ENCODE data around the gene EHHADH.
A peak's percentile ranks its signal among the peaks of the same experiment; 100 is the strongest.

Gene EHHADH

DNA sequence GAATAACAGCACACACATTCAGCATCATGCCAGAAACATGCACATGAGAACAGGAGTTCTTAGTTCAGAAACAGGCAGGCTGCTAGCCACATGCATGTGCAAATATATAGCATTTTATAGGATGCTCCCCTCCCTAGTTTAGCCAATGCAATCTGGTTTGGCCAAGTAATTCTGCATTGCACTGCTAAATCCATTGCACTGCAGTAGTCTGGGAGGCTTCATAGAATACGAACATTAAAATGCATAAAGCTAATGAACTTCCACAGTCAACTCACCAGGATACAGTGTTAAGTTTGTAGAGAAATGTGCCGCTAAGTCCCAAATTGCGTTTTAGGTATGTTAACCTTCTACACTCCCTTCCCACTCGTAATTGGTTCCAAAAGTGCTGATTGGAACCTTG, 41.8 kb downstream of the EHHADH start:
- DNase-seq (ENCODE audit: low read depth), result no peak
- TF ChIP-seq MYC (IDR thresholded peaks at IDR 0.05; ENCODE audit: low read depth, low read length), result no peak
- no peak overlapping the region for H3K4me3 ChIP-seq (ENCODE audit: low read depth, low read length)

DNA sequence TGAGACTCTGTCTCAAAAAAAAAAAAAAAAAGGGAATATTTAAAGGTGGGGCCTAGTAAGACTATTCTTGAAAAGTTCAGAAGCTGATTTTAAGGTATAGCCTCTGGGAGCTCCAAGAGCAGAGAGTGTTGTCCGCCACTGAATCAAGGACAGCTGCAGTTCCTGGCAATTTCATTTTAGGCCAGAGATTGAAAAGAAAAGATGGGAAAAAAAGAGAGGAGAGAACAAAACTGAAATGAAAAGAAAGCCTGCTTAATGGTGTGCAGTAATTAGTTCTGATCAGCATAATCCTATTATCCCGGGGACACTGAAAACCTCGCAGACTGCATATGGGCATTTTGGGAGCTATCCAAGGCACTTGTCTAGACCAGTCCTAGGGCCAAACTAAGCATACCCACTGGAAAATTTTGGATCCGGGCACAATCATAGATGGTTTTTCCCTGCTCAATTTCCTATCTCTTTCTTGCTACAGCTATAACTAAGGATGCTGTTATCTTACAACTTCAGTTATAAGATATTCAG, 43.2 kb downstream of the EHHADH start:
- H3K4me3 ChIP-seq (ENCODE audit: low read depth, low read length), result no peak overlapping the region
- no peak for DNase-seq (ENCODE audit: low read depth)
- TF ChIP-seq POLR2A (IDR thresholded peaks at IDR 0.05; ENCODE audit: extremely low read depth, insufficient read length) (no peak), MYC (IDR thresholded peaks at IDR 0.05; ENCODE audit: low read depth, low read length) (no peak)
- TF ChIP-seq, protein P1, sequence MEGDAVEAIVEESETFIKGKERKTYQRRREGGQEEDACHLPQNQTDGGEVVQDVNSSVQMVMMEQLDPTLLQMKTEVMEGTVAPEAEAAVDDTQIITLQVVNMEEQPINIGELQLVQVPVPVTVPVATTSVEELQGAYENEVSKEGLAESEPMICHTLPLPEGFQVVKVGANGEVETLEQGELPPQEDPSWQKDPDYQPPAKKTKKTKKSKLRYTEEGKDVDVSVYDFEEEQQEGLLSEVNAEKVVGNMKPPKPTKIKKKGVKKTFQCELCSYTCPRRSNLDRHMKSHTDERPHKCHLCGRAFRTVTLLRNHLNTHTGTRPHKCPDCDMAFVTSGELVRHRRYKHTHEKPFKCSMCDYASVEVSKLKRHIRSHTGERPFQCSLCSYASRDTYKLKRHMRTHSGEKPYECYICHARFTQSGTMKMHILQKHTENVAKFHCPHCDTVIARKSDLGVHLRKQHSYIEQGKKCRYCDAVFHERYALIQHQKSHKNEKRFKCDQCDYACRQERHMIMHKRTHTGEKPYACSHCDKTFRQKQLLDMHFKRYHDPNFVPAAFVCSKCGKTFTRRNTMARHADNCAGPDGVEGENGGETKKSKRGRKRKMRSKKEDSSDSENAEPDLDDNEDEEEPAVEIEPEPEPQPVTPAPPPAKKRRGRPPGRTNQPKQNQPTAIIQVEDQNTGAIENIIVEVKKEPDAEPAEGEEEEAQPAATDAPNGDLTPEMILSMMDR (IDR thresholded peaks at IDR 0.05; ENCODE audit: low read depth, low read length), result no peak
- TF ChIP-seq, protein P2, sequence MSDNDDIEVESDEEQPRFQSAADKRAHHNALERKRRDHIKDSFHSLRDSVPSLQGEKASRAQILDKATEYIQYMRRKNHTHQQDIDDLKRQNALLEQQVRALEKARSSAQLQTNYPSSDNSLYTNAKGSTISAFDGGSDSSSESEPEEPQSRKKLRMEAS (IDR thresholded peaks at IDR 0.05; ENCODE audit: low read depth, low read length), result no peak

DNA sequence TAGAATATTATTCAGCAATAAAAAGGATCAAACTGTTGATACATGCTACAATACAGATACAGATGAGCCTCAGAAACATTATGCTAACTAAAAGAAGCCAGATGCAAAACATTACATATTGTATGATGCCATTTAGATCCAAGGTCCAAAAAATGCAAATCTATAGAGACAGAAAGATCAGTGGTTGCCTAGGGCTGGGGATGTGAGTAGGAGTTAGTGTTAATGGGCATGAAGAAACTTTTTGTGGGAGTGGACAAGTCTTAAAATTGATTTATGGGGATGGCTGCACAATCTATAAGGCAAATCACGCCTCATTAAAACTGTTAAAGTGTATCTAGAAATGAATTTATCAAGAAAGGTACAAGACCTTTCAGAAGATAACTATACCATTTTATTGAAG, 45.0 kb downstream of the EHHADH start:
- DNase-seq (ENCODE audit: low read depth), result no peak
- no peak overlapping the region for H3K4me3 ChIP-seq (ENCODE audit: low read depth, low read length)
- TF ChIP-seq POLR2A (IDR thresholded peaks at IDR 0.05; ENCODE audit: extremely low read depth, insufficient read length), result no peak
- TF ChIP-seq, protein P1 (IDR thresholded peaks at IDR 0.05; ENCODE audit: low read depth, low read length), result no peak
- no peak for TF ChIP-seq MYC (IDR thresholded peaks at IDR 0.05; ENCODE audit: low read depth, low read length)
- TF ChIP-seq, protein P2 (IDR thresholded peaks at IDR 0.05; ENCODE audit: low read depth, low read length), result no peak

DNA sequence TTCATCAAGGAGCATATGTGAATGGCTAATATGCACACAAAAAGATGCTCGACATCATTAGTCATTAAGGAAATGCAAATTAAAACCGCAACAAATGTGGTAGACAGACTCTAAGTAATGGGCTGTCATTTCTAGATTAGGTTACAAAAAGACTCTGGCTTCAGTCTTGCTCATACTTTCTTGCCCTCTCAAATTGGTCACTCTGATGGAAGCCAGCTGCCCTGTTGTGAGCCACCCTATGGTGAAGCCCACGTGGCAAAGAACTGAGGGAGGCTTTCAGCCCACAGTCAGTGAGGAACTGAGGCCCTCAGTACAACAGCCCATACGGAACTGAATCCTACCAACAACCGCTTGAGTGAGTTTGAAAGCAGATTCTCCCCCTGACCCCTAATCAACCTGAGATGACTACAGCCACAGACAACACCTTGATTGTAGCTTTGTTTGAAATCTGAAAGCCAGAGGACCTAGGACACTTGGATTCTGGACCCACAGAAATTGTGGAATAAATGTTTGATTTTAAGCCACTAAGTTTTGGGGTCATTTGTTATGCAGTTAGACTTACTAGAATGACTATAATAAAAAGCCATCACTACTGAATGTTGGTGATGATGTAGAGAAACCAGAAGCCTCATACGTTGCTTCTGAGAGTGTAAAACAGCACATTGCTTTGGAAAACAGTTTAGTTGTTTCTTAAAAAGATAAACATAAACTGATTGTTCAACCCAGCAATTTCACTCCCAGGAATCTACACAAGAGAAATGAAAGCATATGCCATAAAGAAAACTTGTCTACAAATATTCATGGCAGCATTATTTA, 45.7 kb downstream of the EHHADH start:
- no peak overlapping the region for H3K4me3 ChIP-seq (ENCODE audit: low read depth, low read length)
- no peak for DNase-seq (ENCODE audit: low read depth)
- TF ChIP-seq, protein P1 (IDR thresholded peaks at IDR 0.05; ENCODE audit: low read depth, low read length), result no peak
- TF ChIP-seq POLR2A (IDR thresholded peaks at IDR 0.05; ENCODE audit: extremely low read depth, insufficient read length) (no peak), MYC (IDR thresholded peaks at IDR 0.05; ENCODE audit: low read depth, low read length) (no peak)
- TF ChIP-seq, protein P2 (IDR thresholded peaks at IDR 0.05; ENCODE audit: low read depth, low read length), result no peak

DNA sequence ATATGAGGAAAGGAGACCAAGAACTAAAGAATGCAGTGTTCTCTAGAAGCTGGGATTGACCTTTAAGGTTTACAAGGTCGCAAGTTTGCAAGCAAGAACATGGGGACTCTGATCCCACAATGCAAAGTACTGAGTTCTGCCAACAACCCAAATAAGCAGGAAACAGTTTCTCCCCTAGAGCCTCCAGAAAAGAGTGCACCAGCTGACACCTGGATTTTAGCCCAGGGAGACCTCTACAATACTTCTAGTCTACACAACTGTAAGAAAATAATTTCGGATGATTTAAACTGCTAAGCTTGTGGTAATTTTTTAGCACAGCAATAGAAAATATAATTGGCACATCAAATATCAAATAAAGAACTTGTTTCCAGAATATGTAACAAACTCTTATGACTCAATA, 46.4 kb downstream of the EHHADH start:
- TF ChIP-seq POLR2A (IDR thresholded peaks at IDR 0.05; ENCODE audit: extremely low read depth, insufficient read length) (no peak), MYC (IDR thresholded peaks at IDR 0.05; ENCODE audit: low read depth, low read length) (no peak)
- TF ChIP-seq, protein P2 (IDR thresholded peaks at IDR 0.05; ENCODE audit: low read depth, low read length), result no peak
- TF ChIP-seq, protein P1 (IDR thresholded peaks at IDR 0.05; ENCODE audit: low read depth, low read length), result no peak
- no peak overlapping the region for H3K4me3 ChIP-seq (ENCODE audit: low read depth, low read length)
- DNase-seq (ENCODE audit: low read depth), result no peak

DNA sequence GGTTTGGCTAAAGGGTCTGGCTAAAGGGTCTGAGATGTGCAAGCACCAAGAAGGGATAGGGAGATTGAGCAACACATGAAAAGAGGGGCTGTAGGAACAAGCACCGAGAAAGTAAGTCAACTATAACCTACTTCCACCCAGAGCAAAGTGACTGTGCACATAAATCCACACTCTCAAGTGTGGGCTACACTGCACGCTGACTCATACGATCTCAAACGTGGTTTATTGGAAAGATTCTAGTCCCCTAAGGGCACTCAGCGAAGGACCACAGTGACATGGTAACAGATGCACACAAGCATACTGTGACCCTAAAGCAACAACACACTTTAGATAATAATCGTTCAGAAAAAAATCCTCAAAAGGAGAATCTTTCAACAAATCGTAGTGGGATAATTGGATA, 48.0 kb downstream of the EHHADH start:
- H3K4me3 ChIP-seq (ENCODE audit: low read depth, low read length), result no peak overlapping the region
- TF ChIP-seq, protein P2 (IDR thresholded peaks at IDR 0.05; ENCODE audit: low read depth, low read length), result no peak
- TF ChIP-seq MYC (IDR thresholded peaks at IDR 0.05; ENCODE audit: low read depth, low read length) (no peak), POLR2A (IDR thresholded peaks at IDR 0.05; ENCODE audit: extremely low read depth, insufficient read length) (no peak)
- TF ChIP-seq, protein P1 (IDR thresholded peaks at IDR 0.05; ENCODE audit: low read depth, low read length), result no peak
- DNase-seq (ENCODE audit: low read depth), result peak; percentile 23
